MM.1S (cell line): ENCODE data around the gene CBLN3.

ENCODE experiments used
- CTCF ChIP-seq: fragments of 300-600 bp; sonication (generic); IDR thresholded peaks from 2 replicates; pipeline ENCODE4 v1.5.1; 2016; ENCODE audit warnings: antibody characterized with exemption, low read length, mixed read lengths
- EZH2 ChIP-seq: fragments of 300-600 bp; sonication (generic); optimal IDR thresholded peaks from 2 replicates; pipeline ENCODE3; 2017; ENCODE audit warnings: low read depth, mild to moderate bottlenecking, antibody characterized with exemption, low read length, mixed read lengths
- EZH2phosphoT487 ChIP-seq: fragments of 300-600 bp; sonication (generic); IDR thresholded peaks from 2 replicates; pipeline ENCODE4 v1.6.1; 2018; ENCODE audit warnings: antibody characterized with exemption, low read length

- TF ChIP-seq EZH2 (no peak), CTCF (no peak), EZH2phosphoT487 (no peak)
Observed at GRCh38 chr14:24387009-24387345, 42.5 kb downstream of the CBLN3 start.
